Adrenal gland (tissue), 12 donors: ENCODE measurements around the gene CWC27. TPM values are rescaled to one million over a fixed set of nuclear protein-coding genes. Genes with fewer than 3 reads are reported as not detected.

Experiments used
- DNase-seq, 7 donors: peaks; one replicate each; pipeline ENCODE4 v3.0.0-alpha.2; 2019 to 2020
- H3K27ac ChIP-seq, 5 donors: fragments of 200-600 bp; sonication (generic) in 4 of 5; 1 replicate in 3 of 5; 2 replicates in 2 of 5; pipeline versions ENCODE4 v1.5.1 to v1.8.0; 2016 to 2020; ENCODE audit warnings: mild to moderate bottlenecking in 1 of 5
- H3K27me3 ChIP-seq: fragments of 200-600 bp; 2 replicates; pipeline ENCODE4 v1.8.0; 2021
- H3K36me3 ChIP-seq, 2 donors: fragments of 200-600 bp; replicated peaks in 1 of 2; 1 replicate in 1 of 2; 2 replicates in 1 of 2; pipeline versions ENCODE4 v1.5.1 to v1.8.0; 2018 to 2022
- H3K4me1 ChIP-seq, 2 donors: fragments of 200-600 bp; replicated peaks in 1 of 2; 1 replicate in 1 of 2; 2 replicates in 1 of 2; pipeline versions ENCODE4 v1.5.1 to v1.8.0; 2018 to 2021
- H3K4me3 ChIP-seq, 4 donors: fragments of 200-600 bp; sonication (generic) in 3 of 4; one replicate each; pipeline ENCODE4 v1.5.1; 2016 to 2018
- H3K9me3 ChIP-seq, 3 donors: fragments of 200-600 bp; sonication (generic) in 1 of 3; replicated peaks in 1 of 3; 1 replicate in 2 of 3; 2 replicates in 1 of 3; pipeline versions ENCODE4 v1.5.1 to v1.8.0; 2016 to 2021
- POLR2A ChIP-seq, 2 donors: fragments of 450-650 bp; IDR thresholded peaks; one replicate each; pipeline ENCODE4 v1.6.1; 2017; ENCODE audit warnings: antibody characterized with exemption in 2 of 2, mild to moderate bottlenecking in 2 of 2, moderate library complexity in 1 of 2
- WGBS, 4 donors: extraction: QIAGEN DNeasy Blood & Tissue Kit in 2 of 4; methylation state at CpG; one replicate each; pipeline versions ENCODE4 v1.1.5 to v1.1.7; 2013 to 2017; 5-methylcytosine and 5-hydroxymethylcytosine counted together
- intact Hi-C, 2 donors: fragments of 100-400 bp; cut with DNase I; formaldehyde crosslinking; loops; one replicate each; pipeline versions ENCODE4 v1.14.1 to v1.15.0; 2022 to 2023
- polyA plus RNA-seq, 3 donors: library from polyadenylated mRNA; stranded (reverse); fragments of 200-250 nt in 2 of 3; fragments of 350-450 nt in 1 of 3; fragmentation: Illumina TruSeq in 1 of 3; extraction: RNeasy Lipid Tissue Mini Kit (QIAGEN cat#74804) in 1 of 3; gene quantifications; one replicate each; pipeline ENCODE4 v1.2.3, GENCODE V29; 2013 to 2014
- total RNA-seq, 9 donors: library from RNA; depleted of rRNA in 4 of 9; stranded (reverse); fragments of >200 nt in 4 of 9; fragments of 120-200 nt in 1 of 9; fragmentation: NEBNext Ultra II Directional in 1 of 9; extraction: Animal tissue kit (Norgen Biotek cat#: 25700) in 1 of 9; gene quantifications; one replicate each; pipeline versions ENCODE4 v1.1.0 to v1.2.4, GENCODE V29; 2013 to 2023
- TF ChIP-seq, protein P1 (sequence below), 6 experiments: fragments of 450-650 bp in 4 of 6; fragments of 200-600 bp in 2 of 6; sonication (generic) in 1 of 6; IDR thresholded peaks; 1 replicate in 5 of 6; 2 replicates in 1 of 6; pipeline versions ENCODE4 v1.5.1 to v1.8.0; 2016 to 2021; ENCODE audit warnings: antibody characterized with exemption in 6 of 6, mild to moderate bottlenecking in 2 of 6, moderate library complexity in 1 of 6
- donor health status: healthy with polysubstance abuse.
- donor health status: Bipolar disorder and iron deficiency.
- donor health status: DM: yes; HTN: yes; CAD: no.
- donor health status: DM: no; HTN: no; CAD: no.
- donor health status: DM: no; HTN: no; CAD: no.
- donor health status: DM: yes; HTN: yes; CAD: no.

Gene CWC27
- total and polyA plus RNA-seq, 12 donors: 7.3 to 31.0 (median 15.6) TPM

DNA sequence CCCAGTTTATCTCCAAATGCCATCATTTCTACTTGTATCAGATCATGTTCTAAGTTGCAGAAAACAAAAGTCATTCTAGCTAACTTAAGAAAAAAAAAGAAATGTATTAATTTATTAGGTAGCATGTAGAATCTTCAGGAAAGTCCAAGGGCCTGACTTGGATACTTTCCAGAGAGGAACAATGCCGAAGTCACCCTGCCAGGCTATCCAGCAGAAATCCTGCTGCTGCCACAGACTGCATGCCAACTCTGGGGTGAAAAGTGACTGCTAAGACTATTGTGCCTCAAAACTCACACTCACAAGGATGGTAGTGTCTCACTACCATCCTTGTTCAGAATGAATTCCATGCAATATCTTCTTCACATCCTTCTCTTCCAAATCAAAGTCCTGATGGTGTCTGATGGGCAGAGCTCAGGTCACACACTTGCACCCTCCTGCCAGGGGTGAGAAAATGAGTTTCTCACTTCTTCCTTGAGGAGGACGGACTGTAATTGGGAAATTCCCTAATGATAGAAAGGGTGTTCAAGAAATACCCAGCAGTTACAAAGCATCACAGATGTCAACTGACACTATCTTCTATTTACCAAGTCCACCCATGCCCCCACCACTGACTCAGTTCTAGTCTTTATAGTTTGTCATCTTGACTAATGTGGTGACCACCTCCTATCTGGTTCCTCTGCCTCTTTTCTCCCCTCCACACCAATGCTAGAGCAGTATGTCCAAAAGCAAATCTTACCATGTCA lies 279.4 kb downstream of the CWC27 start:
- no peak overlapping the region for H3K27ac ChIP-seq
- no peaks in the 10 kb centered on the region for H3K27me3 ChIP-seq
- no peak for TF ChIP-seq POLR2A (IDR thresholded peaks at IDR 0.05)
- TF ChIP-seq, protein P1, sequence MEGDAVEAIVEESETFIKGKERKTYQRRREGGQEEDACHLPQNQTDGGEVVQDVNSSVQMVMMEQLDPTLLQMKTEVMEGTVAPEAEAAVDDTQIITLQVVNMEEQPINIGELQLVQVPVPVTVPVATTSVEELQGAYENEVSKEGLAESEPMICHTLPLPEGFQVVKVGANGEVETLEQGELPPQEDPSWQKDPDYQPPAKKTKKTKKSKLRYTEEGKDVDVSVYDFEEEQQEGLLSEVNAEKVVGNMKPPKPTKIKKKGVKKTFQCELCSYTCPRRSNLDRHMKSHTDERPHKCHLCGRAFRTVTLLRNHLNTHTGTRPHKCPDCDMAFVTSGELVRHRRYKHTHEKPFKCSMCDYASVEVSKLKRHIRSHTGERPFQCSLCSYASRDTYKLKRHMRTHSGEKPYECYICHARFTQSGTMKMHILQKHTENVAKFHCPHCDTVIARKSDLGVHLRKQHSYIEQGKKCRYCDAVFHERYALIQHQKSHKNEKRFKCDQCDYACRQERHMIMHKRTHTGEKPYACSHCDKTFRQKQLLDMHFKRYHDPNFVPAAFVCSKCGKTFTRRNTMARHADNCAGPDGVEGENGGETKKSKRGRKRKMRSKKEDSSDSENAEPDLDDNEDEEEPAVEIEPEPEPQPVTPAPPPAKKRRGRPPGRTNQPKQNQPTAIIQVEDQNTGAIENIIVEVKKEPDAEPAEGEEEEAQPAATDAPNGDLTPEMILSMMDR (IDR thresholded peaks at IDR 0.05): no peak
- 53 to 68% (median 59%) methylated on average over 2 of the region's 2 CpGs for WGBS, 4 donors
- no peak overlapping the region for H3K4me3 ChIP-seq
- intact Hi-C loops: no loop called here
- no peaks in the 10 kb centered on the region for H3K36me3 ChIP-seq
- H3K4me1 ChIP-seq: no peaks in the 10 kb centered on the region
- peaks cover 0 to 3% (median 0%) of the 10 kb centered on the region in 3 donors for H3K9me3 ChIP-seq
- DNase-seq: no peak

- intact Hi-C loops: no loop called here
- H3K9me3 ChIP-seq: peaks cover 0 to 3% (median 0%) of the 10 kb centered on the region in 3 donors
- H3K36me3 ChIP-seq: no peaks in the 10 kb centered on the region
- H3K4me1 ChIP-seq: no peaks in the 10 kb centered on the region
- H3K27ac ChIP-seq: no peak overlapping the region
- H3K4me3 ChIP-seq: no peak overlapping the region
- TF ChIP-seq, protein P1 (IDR thresholded peaks at IDR 0.05): no peak
- TF ChIP-seq POLR2A (IDR thresholded peaks at IDR 0.05): no peak
- no peak for DNase-seq
- H3K27me3 ChIP-seq: no peaks in the 10 kb centered on the region
Observed at GRCh38 chr5:65050140-65050539, 281.4 kb downstream of the CWC27 start.

- H3K9me3 ChIP-seq: peaks cover 0 to 3% (median 0%) of the 10 kb centered on the region in 3 donors
- intact Hi-C loops: no loop called here
- H3K27ac ChIP-seq: no peak overlapping the region
- TF ChIP-seq, protein P1 (IDR thresholded peaks at IDR 0.05): no peak
- no peak for TF ChIP-seq POLR2A (IDR thresholded peaks at IDR 0.05)
- no peaks in the 10 kb centered on the region for H3K27me3 ChIP-seq
- no peaks in the 10 kb centered on the region for H3K4me1 ChIP-seq
- no peak overlapping the region for H3K4me3 ChIP-seq
- WGBS, 4 donors: 58 to 76% (median 62%) methylated on average over 5 of the region's 5 CpGs
- no peak for DNase-seq
- no peaks in the 10 kb centered on the region for H3K36me3 ChIP-seq
Observed at GRCh38 chr5:65050826-65051498, 282.2 kb downstream of the CWC27 start.

GRCh38 chr5:65055938-65056337 lies 287.2 kb downstream of the CWC27 start:
- H3K4me3 ChIP-seq: no peak overlapping the region
- DNase-seq: no peak
- no peaks in the 10 kb centered on the region for H3K4me1 ChIP-seq
- no peaks in the 10 kb centered on the region for H3K27me3 ChIP-seq
- peaks cover 0 to 3% (median 0%) of the 10 kb centered on the region in 3 donors for H3K9me3 ChIP-seq
- intact Hi-C loops: no loop called here
- WGBS, 4 donors: 88 to 97% (median 94%) methylated on average over 1 of the region's 1 CpG
- no peak overlapping the region for H3K27ac ChIP-seq
- no peaks in the 10 kb centered on the region for H3K36me3 ChIP-seq
- TF ChIP-seq POLR2A (IDR thresholded peaks at IDR 0.05): no peak
- TF ChIP-seq, protein P1 (IDR thresholded peaks at IDR 0.05): no peak
